ENCODE data around the gene CMKLR1.

The CMKLR1 gene

GRCh38 chr12:108297895-108298760 lies 41.0 kb downstream of the CMKLR1 start:
- DNase-seq, result no peak

- DNase-seq, result no peak
These were observed 41.7 kb downstream of the CMKLR1 start for GRCh38 chr12:108297424-108297823.

- no peak for DNase-seq
These were observed 42.2 kb downstream of the CMKLR1 start for GRCh38 chr12:108296945-108297344.

GRCh38 chr12:108295641-108296040 lies 43.5 kb downstream of the CMKLR1 start:
- peak; percentile 34 for DNase-seq

- DNase-seq, result no peak
These were observed 49.6 kb downstream of the CMKLR1 start for GRCh38 chr12:108289350-108290161.

- DNase-seq, result no peak
These were observed 51.9 kb downstream of the CMKLR1 start for GRCh38 chr12:108287227-108287626.

GRCh38 chr12:108285016-108285415 lies 54.1 kb downstream of the CMKLR1 start:
- no peak for DNase-seq

GRCh38 chr12:108284163-108284562 lies 54.9 kb downstream of the CMKLR1 start:
- DNase-seq, result no peak

GRCh38 chr12:108282676-108283075 lies 56.4 kb downstream of the CMKLR1 start:
- DNase-seq, result no peak

- no peak for DNase-seq
These were observed 57.0 kb downstream of the CMKLR1 start for GRCh38 chr12:108282160-108282559.

- no peak for DNase-seq
These were observed 61.5 kb downstream of the CMKLR1 start for GRCh38 chr12:108277613-108278012.

- no peak for DNase-seq
These were observed 65.9 kb downstream of the CMKLR1 start for GRCh38 chr12:108273217-108273616.

GRCh38 chr12:108271951-108272872 lies 66.9 kb downstream of the CMKLR1 start:
- peak; percentile 62 for DNase-seq

- no peak for DNase-seq
These were observed 68.3 kb downstream of the CMKLR1 start for GRCh38 chr12:108270849-108271143.

GRCh38 chr12:108270035-108270848 lies 68.9 kb downstream of the CMKLR1 start:
- no peak for DNase-seq

GRCh38 chr12:108269224-108269623 lies 69.9 kb downstream of the CMKLR1 start:
- no peak for DNase-seq

GRCh38 chr12:108268397-108268796 lies 70.7 kb downstream of the CMKLR1 start:
- no peak for DNase-seq

- DNase-seq, result no peak
These were observed 71.7 kb downstream of the CMKLR1 start for GRCh38 chr12:108267450-108267849.

- no peak for DNase-seq
These were observed 73.0 kb downstream of the CMKLR1 start for GRCh38 chr12:108266131-108266530.

GRCh38 chr12:108265505-108265904 lies 73.6 kb downstream of the CMKLR1 start:
- no peak for DNase-seq

- DNase-seq, result no peak
These were observed 78.1 kb downstream of the CMKLR1 start for GRCh38 chr12:108260969-108261368.

GRCh38 chr12:108260039-108260438 lies 79.1 kb downstream of the CMKLR1 start:
- no peak for DNase-seq

All from retina (tissue), 1 donor.